Measurements from ENCODE around the gene LSS. TPM values are rescaled to one million over a fixed set of nuclear protein-coding genes. Genes with fewer than 3 reads are reported as not detected.
A peak's percentile ranks its signal among the peaks of the same experiment; 100 is the strongest.

LSS gene
- total and polyA plus RNA-seq, 5 donors, result 34.1 to 91.9 (median 77.6) TPM

DNA sequence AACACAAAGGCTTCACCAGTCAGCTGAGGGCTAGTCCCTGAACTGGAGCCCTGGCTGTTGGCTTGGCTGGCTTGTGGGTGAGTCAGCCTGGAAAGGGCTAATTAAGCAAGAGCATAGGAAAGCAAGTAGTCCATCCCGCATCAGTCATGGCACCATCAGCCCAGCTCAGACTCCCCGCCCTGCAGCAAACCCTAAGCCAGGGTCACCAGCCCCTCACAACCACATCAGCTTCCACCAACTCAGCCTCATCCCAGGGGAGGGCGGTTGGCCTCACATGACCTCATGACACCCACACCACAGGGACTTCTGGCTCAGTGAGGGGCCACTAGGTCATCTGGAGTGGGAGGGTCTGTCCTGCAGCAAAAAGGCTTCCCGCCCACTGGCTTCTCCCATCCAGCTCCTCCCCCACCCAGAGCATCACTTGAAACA lies 37.3 kb downstream of the LSS start:
- intact Hi-C loops (cut with DNase I), result no loop called here
- Histone ChIP-seq H3K27me3 (ENCODE audit: control insufficient read depth, insufficient read depth) (no peaks in the 10 kb centered on the region), H3K4me1 (ENCODE audit: control insufficient read depth, insufficient read depth, low read length) (peaks cover 9% of the 10 kb centered on the region), H3K9me3 (ENCODE audit: control insufficient read depth, low read length) (no peaks in the 10 kb centered on the region), H3K27ac (ENCODE audit: low read length) (no peak overlapping the region), H3K4me3 (ENCODE audit: low read length) (no peak overlapping the region)
- peak; percentile 63 to 72 (median 68) for DNase-seq
- peak in 1 of 2 donors; percentile 14 for ATAC-seq
- WGBS, result 84% methylated on average over 4 of the region's 4 CpGs

DNA sequence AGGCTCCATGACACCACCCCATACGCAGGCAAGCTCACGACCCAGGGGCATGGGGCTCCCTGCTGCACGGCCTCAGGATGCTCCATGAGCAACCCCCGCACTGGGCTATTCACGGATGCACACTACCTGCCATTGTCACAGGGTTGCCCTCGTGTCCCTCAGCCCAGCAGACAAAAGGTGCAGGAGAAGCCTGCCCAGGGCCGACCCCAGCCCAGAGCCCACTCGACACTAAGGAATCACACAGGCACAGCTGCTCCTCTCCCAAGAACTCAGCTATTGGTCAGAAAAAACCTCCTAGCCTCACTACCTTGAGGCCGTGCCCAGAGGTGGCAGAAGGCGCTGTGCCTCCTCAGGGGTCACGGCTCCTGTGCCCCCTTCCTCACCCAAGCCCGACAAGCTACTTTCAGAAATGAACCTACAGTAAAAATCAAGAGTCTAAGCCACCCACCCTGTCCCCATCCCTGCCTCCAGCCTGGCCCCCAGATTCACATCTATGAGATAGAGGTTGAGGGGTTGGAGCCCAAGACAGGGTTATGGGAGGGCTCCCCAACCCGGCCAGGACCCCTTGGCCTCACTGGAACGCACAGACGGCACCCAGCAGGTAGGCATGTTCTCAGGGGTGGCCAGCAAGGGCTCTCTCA lies 38.0 kb downstream of the LSS start:
- H3K27me3 ChIP-seq (ENCODE audit: control insufficient read depth, insufficient read depth), result no peaks in the 10 kb centered on the region
- intact Hi-C loops (cut with DNase I), result no loop called here
- WGBS, result 92% methylated on average over 15 of the region's 15 CpGs
- no peak overlapping the region for H3K4me3 ChIP-seq (ENCODE audit: low read length)
- no peaks in the 10 kb centered on the region for H3K9me3 ChIP-seq (ENCODE audit: control insufficient read depth, low read length)
- DNase-seq (peak in 1 of 3 donors; percentile 50), ATAC-seq (peak in 1 of 2 donors; percentile 15)
- no peak overlapping the region for H3K27ac ChIP-seq (ENCODE audit: low read length)
- peaks cover 9% of the 10 kb centered on the region for H3K4me1 ChIP-seq (ENCODE audit: control insufficient read depth, insufficient read depth, low read length)

DNA sequence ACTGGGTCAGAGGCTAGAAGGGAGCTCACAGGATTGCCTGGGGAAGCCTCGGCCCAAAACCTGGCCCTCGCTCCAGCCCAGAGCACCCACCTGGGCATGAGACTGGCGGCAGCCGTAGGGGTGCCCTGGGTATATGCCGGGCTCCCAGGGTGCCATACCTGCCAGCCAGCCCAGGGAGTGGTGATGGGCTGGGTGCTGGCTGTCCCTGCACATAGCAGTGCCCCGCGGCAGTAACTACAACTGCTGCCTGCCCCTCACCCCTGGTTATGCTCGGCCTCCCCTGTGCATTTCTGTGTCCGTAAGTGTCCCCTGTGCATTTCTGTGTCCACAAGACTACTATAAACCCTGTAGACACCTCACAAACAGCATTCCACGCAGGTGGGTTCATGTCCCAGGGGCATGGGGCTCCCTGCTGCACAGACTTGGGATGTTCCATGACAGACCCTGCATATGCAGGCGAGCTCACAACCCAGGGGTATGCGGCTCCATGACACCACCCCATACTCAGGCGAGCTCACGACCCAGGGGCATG lies 38.5 kb downstream of the LSS start:
- peak overlapping the region; percentile 86 for H3K27ac ChIP-seq (ENCODE audit: low read length)
- WGBS, result 94% methylated on average over 14 of the region's 14 CpGs
- H3K9me3 ChIP-seq (ENCODE audit: control insufficient read depth, low read length), result no peaks in the 10 kb centered on the region
- H3K4me1 ChIP-seq (ENCODE audit: control insufficient read depth, insufficient read depth, low read length), result peaks cover 9% of the 10 kb centered on the region
- intact Hi-C loops (cut with DNase I), result no loop called here
- DNase-seq (no peak), ATAC-seq (peak in 1 of 2 donors; percentile 2)
- H3K4me3 ChIP-seq (ENCODE audit: low read length), result no peak overlapping the region
- H3K27me3 ChIP-seq (ENCODE audit: control insufficient read depth, insufficient read depth), result no peaks in the 10 kb centered on the region

DNA sequence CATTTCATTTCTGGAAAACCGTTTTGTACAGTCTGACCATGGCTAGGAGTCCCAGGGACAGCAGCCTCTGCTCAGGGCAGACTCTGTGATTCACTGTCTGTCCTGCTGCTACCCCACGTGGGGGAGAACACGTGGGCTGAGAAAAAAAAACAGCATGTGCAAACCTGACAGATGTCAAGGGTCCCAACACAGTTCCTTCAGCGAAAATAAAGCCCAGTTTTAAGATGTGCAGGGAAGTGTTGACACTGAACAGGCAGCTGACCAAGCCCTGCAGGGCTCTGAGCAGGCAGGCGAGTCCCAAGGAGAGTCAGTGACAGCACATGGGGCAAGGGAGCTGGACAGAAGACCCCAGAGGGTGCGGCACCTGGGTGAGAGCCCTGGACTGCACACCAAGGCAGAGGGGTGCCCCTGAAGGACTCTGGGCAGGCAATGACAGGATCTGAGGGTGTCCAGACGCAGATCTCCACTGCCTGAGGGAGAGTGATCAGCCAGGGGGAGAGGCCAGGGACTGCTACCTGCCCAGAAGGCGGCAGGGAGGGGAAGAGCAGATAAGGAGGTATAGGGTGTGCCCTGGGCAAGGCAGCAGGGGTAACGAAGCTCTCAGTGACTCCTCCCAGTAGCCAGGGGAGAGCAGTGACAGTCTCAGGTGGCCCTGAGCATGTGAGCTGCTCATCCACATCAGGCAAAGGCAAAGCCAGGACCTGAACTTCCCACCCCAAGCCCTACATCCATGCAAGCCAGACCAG lies 39.2 kb downstream of the LSS start:
- Histone ChIP-seq H3K9me3 (ENCODE audit: control insufficient read depth, low read length) (no peaks in the 10 kb centered on the region), H3K4me1 (ENCODE audit: control insufficient read depth, insufficient read depth, low read length) (peaks cover 9% of the 10 kb centered on the region), H3K27ac (ENCODE audit: low read length) (peak overlapping the region; percentile 86), H3K4me3 (ENCODE audit: low read length) (no peak overlapping the region), H3K27me3 (ENCODE audit: control insufficient read depth, insufficient read depth) (no peaks in the 10 kb centered on the region)
- WGBS, result 67% methylated on average over 9 of the region's 9 CpGs
- intact Hi-C loops (cut with DNase I), result no loop called here
- ATAC-seq (peak in 1 of 2 donors; percentile 2), DNase-seq (peak in 1 of 3 donors; percentile 32)

DNA sequence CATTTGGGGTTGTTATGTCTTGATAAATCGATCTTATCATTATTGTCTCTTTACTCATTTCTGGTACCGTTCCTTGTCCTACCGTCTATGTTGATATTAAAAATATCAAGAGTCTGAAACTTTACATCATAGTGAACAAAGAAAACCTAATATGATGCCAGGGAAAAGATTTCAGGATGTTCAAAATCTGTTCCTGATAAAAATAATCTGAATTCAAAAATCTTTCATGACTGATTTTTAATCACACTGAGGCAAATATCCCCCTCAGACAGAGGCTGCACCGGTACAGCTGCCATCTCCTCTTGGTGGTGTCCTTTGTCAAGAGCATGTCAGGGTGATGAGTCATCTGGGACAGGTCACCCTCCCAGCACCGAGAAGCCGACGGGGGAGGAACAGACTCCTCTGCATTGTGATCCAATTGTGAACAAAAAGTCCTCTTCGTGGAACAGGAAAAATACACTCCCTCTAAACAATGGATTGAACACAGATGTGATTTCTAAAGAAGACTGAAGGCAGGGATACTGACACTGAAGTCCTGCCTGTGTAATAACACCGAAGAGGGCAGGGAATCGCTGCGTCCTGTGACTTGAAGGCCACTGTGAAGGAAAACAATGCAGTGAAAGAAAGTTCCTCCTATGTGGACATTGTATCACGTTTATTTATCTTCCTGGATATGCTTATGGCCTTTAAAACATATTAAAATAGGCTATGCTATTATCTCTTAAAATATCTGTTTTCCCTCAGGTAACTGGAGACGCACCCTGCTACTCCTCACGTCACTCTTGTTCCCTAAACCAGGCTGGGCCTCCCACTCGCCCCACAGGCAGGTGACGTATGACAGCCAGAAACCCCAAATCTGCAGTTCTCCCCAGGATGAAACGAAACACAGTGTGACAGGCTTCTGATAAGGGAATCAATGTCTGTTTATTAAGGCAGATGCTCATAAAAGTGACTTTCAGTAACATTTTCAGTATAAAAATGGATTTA lies 40.1 kb downstream of the LSS start:
- Histone ChIP-seq H3K27me3 (ENCODE audit: control insufficient read depth, insufficient read depth) (no peaks in the 10 kb centered on the region), H3K4me1 (ENCODE audit: control insufficient read depth, insufficient read depth, low read length) (peaks cover 9% of the 10 kb centered on the region), H3K9me3 (ENCODE audit: control insufficient read depth, low read length) (no peaks in the 10 kb centered on the region), H3K4me3 (ENCODE audit: low read length) (no peak overlapping the region), H3K27ac (ENCODE audit: low read length) (peak overlapping the region; percentile 86)
- intact Hi-C loops (cut with DNase I), result no loop called here
- ATAC-seq (peak; percentile 55 to 68), DNase-seq (peak; percentile 62 to 78 (median 74))
- WGBS, result 40% methylated on average over 17 of the region's 17 CpGs

DNA sequence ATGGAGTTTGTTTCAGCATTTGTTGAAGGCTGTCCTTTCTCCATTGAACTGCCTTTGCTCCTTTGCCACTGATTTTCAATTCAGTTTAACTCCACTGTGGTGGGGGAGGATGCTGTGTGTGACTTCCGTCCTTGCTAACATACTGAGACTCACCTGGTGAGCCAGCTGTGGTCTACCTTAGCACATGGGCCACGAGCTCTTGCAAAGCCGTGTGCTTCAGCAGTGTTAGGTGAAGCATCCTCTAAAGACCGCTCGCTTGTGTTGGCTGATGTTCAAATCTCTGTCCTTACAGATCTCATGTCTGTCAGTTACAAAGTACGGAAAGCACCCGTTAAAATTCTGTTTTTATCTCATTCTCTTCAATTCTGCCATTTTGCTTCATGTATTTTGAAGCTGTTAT lies 40.8 kb downstream of the LSS start:
- no peaks in the 10 kb centered on the region for H3K9me3 ChIP-seq (ENCODE audit: control insufficient read depth, low read length)
- peaks cover 9% of the 10 kb centered on the region for H3K4me1 ChIP-seq (ENCODE audit: control insufficient read depth, insufficient read depth, low read length)
- ATAC-seq, result no peak
- H3K4me3 ChIP-seq (ENCODE audit: low read length), result no peak overlapping the region
- DNase-seq, result no peak
- WGBS, result 58% methylated on average over 7 of the region's 7 CpGs
- intact Hi-C loops (cut with DNase I), result no loop called here
- peak overlapping the region; percentile 68 for H3K27ac ChIP-seq (ENCODE audit: low read length)
- H3K27me3 ChIP-seq (ENCODE audit: control insufficient read depth, insufficient read depth), result no peaks in the 10 kb centered on the region

DNA sequence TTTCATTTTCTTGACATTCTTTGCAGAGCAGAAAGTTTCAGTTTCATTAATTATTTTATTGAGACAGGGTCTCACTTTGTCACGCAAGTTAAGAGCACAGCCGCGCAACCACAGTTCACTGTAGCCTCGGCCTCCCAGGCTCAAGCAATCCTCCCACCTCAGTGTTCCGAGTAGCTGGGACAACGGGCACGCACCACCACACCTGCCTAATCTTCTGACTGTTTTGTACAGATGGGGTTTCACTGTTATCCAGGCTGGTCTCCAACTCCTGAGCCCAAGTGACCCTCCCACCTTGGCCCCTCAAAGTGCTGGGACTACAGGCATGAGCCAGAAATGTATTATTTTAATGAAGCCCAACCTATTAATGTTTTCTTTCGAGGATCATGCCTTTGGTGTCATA lies 41.3 kb downstream of the LSS start:
- no peaks in the 10 kb centered on the region for H3K27me3 ChIP-seq (ENCODE audit: control insufficient read depth, insufficient read depth)
- no peaks in the 10 kb centered on the region for H3K9me3 ChIP-seq (ENCODE audit: control insufficient read depth, low read length)
- no peak overlapping the region for H3K27ac ChIP-seq (ENCODE audit: low read length)
- intact Hi-C loops (cut with DNase I), result no loop called here
- DNase-seq (peak in 1 of 3 donors; percentile 23), ATAC-seq (no peak)
- peaks cover 9% of the 10 kb centered on the region for H3K4me1 ChIP-seq (ENCODE audit: control insufficient read depth, insufficient read depth, low read length)
- H3K4me3 ChIP-seq (ENCODE audit: low read length), result no peak overlapping the region
- WGBS, result 94% methylated on average over 8 of the region's 8 CpGs

DNA sequence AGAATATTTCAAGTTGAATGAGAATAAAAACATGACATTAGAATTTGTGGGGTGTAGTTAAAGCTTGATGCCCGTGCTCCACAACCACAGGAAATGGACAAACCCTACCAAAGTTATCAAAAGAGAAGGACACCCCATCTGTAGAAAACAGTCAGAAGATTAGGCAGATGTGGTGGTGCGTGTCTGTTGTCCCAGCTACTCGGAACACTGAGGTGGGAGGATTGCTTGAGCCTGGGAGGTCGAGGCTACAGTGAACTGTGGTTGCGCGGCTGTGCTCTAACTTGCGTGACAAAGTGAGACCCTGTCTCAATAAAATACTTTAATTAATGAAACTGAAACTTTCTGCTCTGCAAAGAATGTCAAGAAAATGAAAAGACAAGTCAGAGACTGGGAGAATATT lies 42.9 kb downstream of the LSS start:
- Histone ChIP-seq H3K27ac (ENCODE audit: low read length) (no peak overlapping the region), H3K4me3 (ENCODE audit: low read length) (no peak overlapping the region), H3K9me3 (ENCODE audit: control insufficient read depth, low read length) (no peaks in the 10 kb centered on the region), H3K27me3 (ENCODE audit: control insufficient read depth, insufficient read depth) (no peaks in the 10 kb centered on the region), H3K4me1 (ENCODE audit: control insufficient read depth, insufficient read depth, low read length) (peaks cover 9% of the 10 kb centered on the region)
- WGBS, result 83% methylated on average over 7 of the region's 7 CpGs
- DNase-seq (no peak), ATAC-seq (no peak)
- intact Hi-C loops (cut with DNase I), result no loop called here

DNA sequence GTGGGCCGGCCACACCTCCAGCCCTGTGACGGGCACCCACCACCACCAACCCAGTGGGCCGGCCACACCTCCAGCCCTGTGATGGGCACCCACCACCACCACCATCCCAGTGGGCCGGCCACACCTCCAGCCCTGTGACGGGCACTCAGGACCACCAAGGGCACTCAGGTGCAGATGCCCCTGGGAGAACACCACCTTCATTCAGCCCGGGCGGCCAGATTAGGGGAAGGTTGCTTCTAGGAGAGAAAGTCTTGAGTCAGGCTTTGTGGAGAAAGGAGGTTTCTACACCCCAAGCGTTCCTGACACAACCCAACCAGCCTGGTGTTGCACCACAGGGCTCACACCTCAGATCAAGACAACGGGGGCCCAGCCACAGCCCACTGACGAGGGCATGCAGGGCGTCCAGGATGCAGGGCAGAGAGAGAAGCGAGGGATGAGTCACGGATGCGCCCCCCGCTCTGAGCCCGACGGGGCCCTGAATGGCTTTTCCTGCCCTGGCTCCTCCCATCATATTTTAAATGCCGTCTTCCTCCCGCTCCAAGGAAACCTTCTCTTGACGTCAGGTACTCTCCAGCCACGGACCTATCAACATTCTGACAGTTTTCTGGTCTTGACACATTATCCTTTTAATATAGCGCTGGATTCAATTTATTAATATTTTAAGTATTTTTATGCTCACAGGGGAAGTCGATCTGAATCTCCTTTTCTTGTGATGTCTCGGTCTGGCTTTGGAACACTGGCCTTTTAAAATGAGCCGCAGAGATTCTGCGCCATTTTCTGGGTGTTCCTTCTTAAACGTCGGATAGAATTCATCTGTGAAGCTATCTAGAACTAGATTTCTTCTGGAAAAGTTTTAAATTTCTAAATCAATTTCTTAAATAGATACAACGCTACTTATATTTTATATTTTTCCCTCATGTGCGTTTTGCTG lies 43.7 kb downstream of the LSS start:
- Histone ChIP-seq H3K27me3 (ENCODE audit: control insufficient read depth, insufficient read depth) (no peaks in the 10 kb centered on the region), H3K9me3 (ENCODE audit: control insufficient read depth, low read length) (no peaks in the 10 kb centered on the region), H3K4me1 (ENCODE audit: control insufficient read depth, insufficient read depth, low read length) (peaks cover 9% of the 10 kb centered on the region), H3K27ac (ENCODE audit: low read length) (peak overlapping the region; percentile 79), H3K4me3 (ENCODE audit: low read length) (peak overlapping the region; percentile 34)
- DNase-seq (peak; percentile 90 to 96 (median 95)), ATAC-seq (peak; percentile 65 to 73)
- intact Hi-C loops (cut with DNase I), result no loop called here
- WGBS, result 45% methylated on average over 30 of the region's 30 CpGs

All from right cardiac atrium (tissue), 5 donors.